ENCODE results near the gene DET1. TPM values are rescaled to one million over a fixed set of nuclear protein-coding genes. Genes with fewer than 3 reads are reported as not detected.
A peak's percentile ranks its signal among the peaks of the same experiment; 100 is the strongest.
"Not testable (repeated sequence)": the region's sequence is repeated elsewhere in the genome, so short reads cannot be mapped to it uniquely, and the experiment has no call there.

The DET1 gene
- total RNA-seq, 4 donors from 2014 or later = 4.3 to 12.2 (median 6.7) TPM

DNA sequence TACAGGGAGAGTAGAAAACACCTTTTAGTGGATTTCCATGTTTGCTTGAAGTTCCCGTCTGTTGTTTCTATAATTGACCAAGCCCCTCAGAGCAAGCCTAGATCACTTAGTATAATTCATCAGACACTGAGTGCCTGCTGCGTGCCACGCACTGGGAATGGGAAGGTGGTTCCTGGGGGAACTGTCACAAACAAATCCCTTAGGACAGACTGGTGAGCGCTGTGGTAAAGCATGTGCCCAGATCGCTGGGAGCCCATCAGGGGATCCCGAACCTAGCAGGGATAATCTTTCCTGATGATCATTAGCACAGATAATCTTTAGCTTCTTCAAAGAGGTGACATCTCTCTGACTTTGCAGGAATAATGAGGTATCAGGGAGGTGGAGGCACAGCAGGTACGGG lies 69.4 kb downstream of the DET1 start:
- DNase-seq (ENCODE audit: low spot score in 2 of 2) = peak in 1 of 2 donors; percentile 23
- WGBS = 95% methylated on average over 7 of the region's 7 CpGs
- Histone ChIP-seq H3K4me1 (no peaks in the 10 kb centered on the region), H3K9me3 (no peaks in the 10 kb centered on the region), H3K36me3 (peaks cover 55% of the 10 kb centered on the region), H3K27me3 (no peaks in the 10 kb centered on the region), H3K4me3 (no peak overlapping the region), H3K27ac (no peak overlapping the region)
- no peak for TF ChIP-seq CTCF (IDR thresholded peaks at IDR 0.05)

GRCh38 chr15:88476635-88477060 lies 69.8 kb downstream of the DET1 start:
- Histone ChIP-seq H3K4me1 (no peaks in the 10 kb centered on the region), H3K9me3 (no peaks in the 10 kb centered on the region), H3K27ac (no peak overlapping the region), H3K27me3 (no peaks in the 10 kb centered on the region), H3K36me3 (peaks cover 55% of the 10 kb centered on the region), H3K4me3 (no peak overlapping the region)
- WGBS = 74% methylated on average over 8 of the region's 8 CpGs
- TF ChIP-seq CTCF (IDR thresholded peaks at IDR 0.05) = no peak
- peak in 1 of 2 donors; percentile 55 for DNase-seq (ENCODE audit: low spot score in 2 of 2)

DNA sequence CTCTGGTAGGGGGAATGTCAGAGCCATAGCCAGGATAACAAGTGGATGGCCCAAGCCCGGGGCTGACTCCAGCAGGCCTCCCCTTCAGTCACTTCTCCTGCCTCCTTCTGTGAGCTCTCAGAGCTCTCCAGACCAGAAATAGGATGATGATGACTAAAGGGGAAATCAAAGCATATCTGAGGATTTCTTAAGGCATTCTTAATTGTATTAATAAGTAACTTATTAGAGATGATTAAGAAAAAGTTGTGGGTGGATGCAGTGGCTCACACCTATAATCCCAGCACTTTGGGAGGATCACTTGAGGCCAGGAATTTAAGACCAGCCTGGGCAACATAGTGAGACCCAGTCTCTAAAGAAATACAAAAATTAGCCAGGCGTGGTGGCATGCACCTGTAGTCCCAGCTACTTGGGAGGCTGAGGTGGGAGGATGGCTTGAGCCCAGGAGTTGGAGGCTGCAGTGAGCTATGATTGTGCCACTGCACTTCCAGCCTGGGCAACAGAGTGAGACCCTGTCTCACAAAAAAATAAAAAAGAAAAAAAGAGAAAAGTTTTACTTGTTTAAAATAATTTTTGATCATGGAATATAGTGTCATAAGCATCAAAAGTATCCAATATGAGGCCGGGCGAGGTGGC lies 72.7 kb downstream of the DET1 start:
- H3K9me3 ChIP-seq; DNase-seq (ENCODE audit: low spot score in 2 of 2); H3K4me3 ChIP-seq; H3K27me3 ChIP-seq; H3K4me1 ChIP-seq; H3K27ac ChIP-seq: not testable (repeated sequence)
- peaks cover 52% of the 10 kb centered on the region for H3K36me3 ChIP-seq
- 97% methylated on average over 4 of the region's 4 CpGs for WGBS

DNA sequence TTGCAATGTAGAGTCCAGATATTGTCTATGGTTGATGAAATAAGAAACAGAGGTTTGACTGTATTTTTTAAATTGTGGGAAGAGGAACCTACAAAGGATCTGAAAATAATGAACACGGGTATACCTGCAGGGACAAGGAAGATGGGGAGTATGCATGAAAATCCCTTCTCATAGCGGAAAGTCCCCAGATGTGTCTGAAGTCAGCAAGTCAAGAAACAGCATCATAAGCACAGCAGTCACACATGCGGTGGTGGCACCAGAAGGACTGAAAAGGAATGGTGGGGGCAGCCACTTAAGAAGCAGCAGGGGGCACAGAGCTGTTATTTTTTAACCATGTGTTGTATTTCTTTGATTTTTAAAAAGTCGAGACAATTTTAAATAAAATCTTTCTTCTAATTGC lies 74.3 kb downstream of the DET1 start:
- no peak for TF ChIP-seq CTCF (IDR thresholded peaks at IDR 0.05)
- no peak for TF ChIP-seq POLR2A (IDR thresholded peaks at IDR 0.05)
- no peak for TF ChIP-seq EP300 (IDR thresholded peaks at IDR 0.05)
- TF ChIP-seq POLR2AphosphoS5 (IDR thresholded peaks at IDR 0.05) = no peak
- peaks cover 44% of the 10 kb centered on the region for H3K36me3 ChIP-seq
- 83% methylated on average over 4 of the region's 4 CpGs for WGBS

GRCh38 chr15:88470625-88471372 lies 75.7 kb downstream of the DET1 start:
- peak in 1 of 2 donors; percentile 29 for DNase-seq (ENCODE audit: low spot score in 2 of 2)
- Histone ChIP-seq H3K9me3 (no peaks in the 10 kb centered on the region), H3K4me3 (no peak overlapping the region), H3K4me1 (peaks cover 21% of the 10 kb centered on the region), H3K27me3 (no peaks in the 10 kb centered on the region), H3K36me3 (peaks cover 32% of the 10 kb centered on the region), H3K27ac (no peak overlapping the region)
- 92% methylated on average over 6 of the region's 6 CpGs for WGBS
- TF ChIP-seq CTCF (IDR thresholded peaks at IDR 0.05) = no peak
- TF ChIP-seq POLR2AphosphoS5 (IDR thresholded peaks at IDR 0.05) = no peak
- no peak for TF ChIP-seq EP300 (IDR thresholded peaks at IDR 0.05)
- TF ChIP-seq POLR2A (IDR thresholded peaks at IDR 0.05) = no peak

More for the DNA sequence above, 74.3 kb downstream of the DET1 start:
- no peak overlapping the region for H3K27ac ChIP-seq
- DNase-seq (ENCODE audit: low spot score in 2 of 2) = no peak
- no peaks in the 10 kb centered on the region for H3K27me3 ChIP-seq
- H3K9me3 ChIP-seq = no peaks in the 10 kb centered on the region
- peaks cover 10% of the 10 kb centered on the region for H3K4me1 ChIP-seq
- H3K4me3 ChIP-seq = no peak overlapping the region

All from suprapubic skin (tissue), 4 donors.